Measurements from ENCODE around the gene HEATR5A. TPM values are rescaled to one million over a fixed set of nuclear protein-coding genes. Genes with fewer than 3 reads are reported as not detected.

HEATR5A gene
- total RNA-seq, 1 experiment from 2014 or later, result 12.7 TPM

- Histone ChIP-seq H3K9ac (ENCODE audit: low read length) (no peak overlapping the region), H3K27me3 (ENCODE audit: low read length) (no peaks in the 10 kb centered on the region), H3K79me2 (ENCODE audit: low read length) (no peaks in the 10 kb centered on the region), H3K27ac (ENCODE audit: low read length) (no peak overlapping the region), H3K36me3 (ENCODE audit: low read depth, low read length) (no peaks in the 10 kb centered on the region), H4K20me1 (ENCODE audit: low read length) (no peaks in the 10 kb centered on the region), H3K4me1 (ENCODE audit: insufficient read depth, low read length) (no peaks in the 10 kb centered on the region), H3K4me2 (ENCODE audit: low read length) (no peak overlapping the region), H2AFZ (ENCODE audit: low read length) (no peak overlapping the region), H3K9me3 (ENCODE audit: low read length) (no peaks in the 10 kb centered on the region), H3F3A (ENCODE audit: low read length, unreplicated experiment) (no peaks in the 10 kb centered on the region), H3K9me2 (replicated peaks; ENCODE audit: low read length) (no peaks in the 10 kb centered on the region), H3K4me3 (ENCODE audit: low read length) (no peak overlapping the region)
- DNase-seq, result peak; percentile 49
- ChIA-PET CTCF (no interaction called here), POLR2A (ENCODE audit: unreplicated experiment) (no interaction called here)
- intact Hi-C loops (cut with micrococcal nuclease), result no loop called here
- TF ChIP-seq EZH2phosphoT487 (IDR thresholded peaks at IDR 0.05; ENCODE audit: borderline replicate concordance, low read length), result no peak
- TF ChIP-seq CTCF (conservative IDR thresholded peaks at IDR 0.05; ENCODE audit: low read depth, low read length), result peak; percentile 53
- BruUV-seq (replicated peaks), result no TSS peak
- peak; percentile 59 for ATAC-seq
Observed at GRCh38 chr14:31286456-31287293, 133.7 kb downstream of the HEATR5A start.

DNA sequence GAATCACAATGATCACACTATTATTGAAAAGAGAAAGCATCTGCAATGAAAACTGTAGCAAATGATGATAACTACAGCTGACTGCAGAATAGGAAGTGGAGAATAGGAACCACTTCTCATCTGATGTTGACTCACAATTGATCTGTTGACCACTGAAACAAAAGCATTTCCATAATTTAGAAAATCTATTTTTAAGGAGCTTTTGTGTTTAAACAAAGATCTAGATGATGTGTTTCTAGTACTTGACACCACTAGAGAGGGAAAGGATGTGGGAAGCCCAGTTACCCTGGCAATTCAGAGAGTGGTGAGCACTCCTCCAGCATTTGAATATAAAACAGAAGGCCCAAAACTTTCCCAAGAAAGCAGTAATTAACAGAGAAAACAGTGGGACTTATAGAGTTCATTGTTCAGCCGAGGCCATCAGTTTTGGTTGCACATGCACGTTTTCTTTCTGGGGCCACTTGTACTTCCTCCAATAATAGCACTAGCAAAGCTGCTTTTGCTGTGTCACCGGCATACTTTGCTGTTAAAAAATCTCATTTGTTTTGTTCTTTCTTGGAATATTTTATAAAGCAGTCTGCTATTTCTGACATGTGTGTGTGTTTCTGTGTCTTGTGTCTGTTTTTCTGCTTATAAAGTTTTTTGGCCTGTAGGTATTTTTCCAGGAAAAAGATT is 136.6 kb downstream of the HEATR5A start:
- ChIA-PET POLR2A (ENCODE audit: unreplicated experiment) (no interaction called here), CTCF (no interaction called here)
- Histone ChIP-seq H3K4me1 (ENCODE audit: insufficient read depth, low read length) (no peaks in the 10 kb centered on the region), H4K20me1 (ENCODE audit: low read length) (no peaks in the 10 kb centered on the region), H3K9ac (ENCODE audit: low read length) (no peak overlapping the region), H3K4me2 (ENCODE audit: low read length) (no peak overlapping the region), H3K4me3 (ENCODE audit: low read length) (no peak overlapping the region), H3K79me2 (ENCODE audit: low read length) (no peaks in the 10 kb centered on the region), H3K27me3 (ENCODE audit: low read length) (no peaks in the 10 kb centered on the region), H3F3A (ENCODE audit: low read length, unreplicated experiment) (no peaks in the 10 kb centered on the region), H3K9me3 (ENCODE audit: low read length) (no peaks in the 10 kb centered on the region), H3K27ac (ENCODE audit: low read length) (no peak overlapping the region), H2AFZ (ENCODE audit: low read length) (0 out of 2 replicates have a peak overlapping the region, but pooled peaks have one; percentile 16), H3K36me3 (ENCODE audit: low read depth, low read length) (no peaks in the 10 kb centered on the region), H3K9me2 (replicated peaks; ENCODE audit: low read length) (no peaks in the 10 kb centered on the region)
- DNase-seq (no peak), ATAC-seq (no peak)
- intact Hi-C loops (cut with micrococcal nuclease), result no loop called here
- TF ChIP-seq CTCF (conservative IDR thresholded peaks at IDR 0.05; ENCODE audit: low read depth, low read length) (no peak), EZH2 (IDR thresholded peaks at IDR 0.05; ENCODE audit: low read length, unreplicated experiment) (no peak), EZH2phosphoT487 (IDR thresholded peaks at IDR 0.05; ENCODE audit: borderline replicate concordance, low read length) (no peak)
- BruUV-seq (replicated peaks), result no TSS peak

DNA sequence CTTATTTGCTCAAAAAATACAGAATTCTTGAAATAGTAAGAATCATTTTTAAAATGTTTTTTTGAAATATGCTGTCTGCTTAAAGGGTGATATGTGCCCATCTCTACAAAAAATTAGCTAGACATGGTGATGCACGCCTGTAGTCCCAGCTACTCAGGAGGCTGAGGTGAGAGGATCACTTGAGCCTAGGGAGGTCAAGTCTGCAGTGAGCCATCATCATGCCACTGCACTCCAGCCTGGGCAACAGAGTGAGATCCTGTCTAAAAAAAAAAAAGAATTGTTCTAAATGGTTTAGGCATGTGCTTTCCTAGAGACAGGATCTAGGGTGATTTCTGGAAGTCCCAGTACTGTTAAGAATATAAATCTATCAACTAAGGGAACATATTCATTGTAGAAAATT is 137.2 kb downstream of the HEATR5A start:
- Histone ChIP-seq H3K4me2 (ENCODE audit: low read length) (no peak overlapping the region), H4K20me1 (ENCODE audit: low read length) (no peaks in the 10 kb centered on the region), H3K79me2 (ENCODE audit: low read length) (no peaks in the 10 kb centered on the region), H3K9me2 (replicated peaks; ENCODE audit: low read length) (no peaks in the 10 kb centered on the region), H3K9me3 (ENCODE audit: low read length) (no peaks in the 10 kb centered on the region), H3K36me3 (ENCODE audit: low read depth, low read length) (no peaks in the 10 kb centered on the region), H3K27ac (ENCODE audit: low read length) (no peak overlapping the region), H3K4me1 (ENCODE audit: insufficient read depth, low read length) (no peaks in the 10 kb centered on the region), H3K9ac (ENCODE audit: low read length) (no peak overlapping the region), H3F3A (ENCODE audit: low read length, unreplicated experiment) (no peaks in the 10 kb centered on the region), H3K27me3 (ENCODE audit: low read length) (no peaks in the 10 kb centered on the region), H2AFZ (ENCODE audit: low read length) (no peak overlapping the region), H3K4me3 (ENCODE audit: low read length) (no peak overlapping the region)
- DNase-seq (no peak), ATAC-seq (no peak)
- intact Hi-C loops (cut with micrococcal nuclease), result no loop called here
- no TSS peak for BruUV-seq (replicated peaks)
- ChIA-PET CTCF (no interaction called here), POLR2A (ENCODE audit: unreplicated experiment) (no interaction called here)
- TF ChIP-seq EZH2phosphoT487 (IDR thresholded peaks at IDR 0.05; ENCODE audit: borderline replicate concordance, low read length) (no peak), CTCF (conservative IDR thresholded peaks at IDR 0.05; ENCODE audit: low read depth, low read length) (no peak), EZH2 (IDR thresholded peaks at IDR 0.05; ENCODE audit: low read length, unreplicated experiment) (no peak)

All from PC-3 (cell line).